ENCODE measurements around the gene EXOC1. TPM values are rescaled to one million over a fixed set of nuclear protein-coding genes. Genes with fewer than 3 reads are reported as not detected.
"Not testable (repeated sequence)": the region's sequence is repeated elsewhere in the genome, so short reads cannot be mapped to it uniquely, and the experiment has no call there.

The EXOC1 gene
- polyA plus RNA-seq, 6 donors from 2014 or later, result 1.3 to 15.6 (median 12.3) TPM

- ATAC-seq (ENCODE audit: low read depth in 2 of 2) (no peak), DNase-seq (no peak)
- peaks cover 0 to 4% of the 10 kb centered on the region in 2 donors for H3K36me3 Mint-ChIP-seq
- no peak overlapping the region for H3K27ac Mint-ChIP-seq
- H3K27me3 Mint-ChIP-seq, result peaks cover 41 to 52% (median 50%) of the 10 kb centered on the region in 3 donors
- no peaks in the 10 kb centered on the region for H3K4me1 Mint-ChIP-seq
- no peak overlapping the region for H3K4me3 Mint-ChIP-seq
- H3K9me3 Mint-ChIP-seq, result peaks cover 4 to 33% (median 16%) of the 10 kb centered on the region in 7 donors
Measured at GRCh38 chr4:55834086-55834795, 19.2 kb upstream of the EXOC1 start.

- no peaks in the 10 kb centered on the region for H3K4me1 Mint-ChIP-seq
- no peak overlapping the region for H3K4me3 Mint-ChIP-seq
- H3K27ac Mint-ChIP-seq, result no peak overlapping the region
- ATAC-seq (ENCODE audit: low read depth in 2 of 2) (no peak), DNase-seq (no peak)
- H3K27me3 Mint-ChIP-seq, result peaks cover 49 to 60% (median 57%) of the 10 kb centered on the region in 3 donors
- peaks cover 4 to 33% (median 18%) of the 10 kb centered on the region in 7 donors for H3K9me3 Mint-ChIP-seq
- H3K36me3 Mint-ChIP-seq, result peaks cover 0 to 4% of the 10 kb centered on the region in 2 donors
Measured at GRCh38 chr4:55837903-55838302, 15.5 kb upstream of the EXOC1 start.

GRCh38 chr4:55838356-55838755 lies 15.1 kb upstream of the EXOC1 start:
- H3K9me3 Mint-ChIP-seq, result peaks cover 4 to 33% (median 18%) of the 10 kb centered on the region in 7 donors
- no peak overlapping the region for H3K27ac Mint-ChIP-seq
- no peak for ATAC-seq (ENCODE audit: low read depth in 2 of 2)
- no peak overlapping the region for H3K4me3 Mint-ChIP-seq
- peaks cover 49 to 61% (median 58%) of the 10 kb centered on the region in 3 donors for H3K27me3 Mint-ChIP-seq
- H3K36me3 Mint-ChIP-seq, result peaks cover 0 to 4% of the 10 kb centered on the region in 2 donors
- no peaks in the 10 kb centered on the region for H3K4me1 Mint-ChIP-seq
- no peak for DNase-seq

- Mint-ChIP-seq H3K27me3 (peaks cover 49 to 62% (median 53%) of the 10 kb centered on the region in 3 donors), H3K4me1 (no peaks in the 10 kb centered on the region), H3K36me3 (peaks cover 0 to 4% of the 10 kb centered on the region in 2 donors), H3K27ac (no peak overlapping the region), H3K9me3 (peaks cover 4 to 33% (median 18%) of the 10 kb centered on the region in 7 donors), H3K4me3 (no peak overlapping the region)
- DNase-seq (no peak), ATAC-seq (ENCODE audit: low read depth in 2 of 2) (no peak)
Measured at GRCh38 chr4:55838952-55839351, 14.5 kb upstream of the EXOC1 start.

GRCh38 chr4:55840956-55841355 lies 12.5 kb upstream of the EXOC1 start:
- Mint-ChIP-seq H3K4me3 (no peak overlapping the region), H3K9me3 (peaks cover 0 to 25% (median 14%) of the 10 kb centered on the region in 7 donors), H3K27ac (peak overlapping the region in 1 of 6 donors; percentile 5), H3K4me1 (no peaks in the 10 kb centered on the region), H3K36me3 (peaks cover 0 to 4% of the 10 kb centered on the region in 2 donors), H3K27me3 (peaks cover 40 to 54% (median 42%) of the 10 kb centered on the region in 3 donors)
- ATAC-seq (ENCODE audit: low read depth in 2 of 2), result no peak
- DNase-seq, result no peak

- H3K27me3 Mint-ChIP-seq, result peaks cover 34 to 49% (median 37%) of the 10 kb centered on the region in 3 donors
- DNase-seq; H3K4me3 Mint-ChIP-seq; ATAC-seq (ENCODE audit: low read depth in 2 of 2); H3K36me3 Mint-ChIP-seq; H3K27ac Mint-ChIP-seq; H3K4me1 Mint-ChIP-seq: not testable (repeated sequence)
- peaks cover 0 to 19% (median 11%) of the 10 kb centered on the region in 7 donors for H3K9me3 Mint-ChIP-seq
Measured at GRCh38 chr4:55841373-55842239, 11.8 kb upstream of the EXOC1 start.

- H3K27ac Mint-ChIP-seq; ATAC-seq (ENCODE audit: low read depth in 2 of 2); DNase-seq; H3K4me1 Mint-ChIP-seq; H3K36me3 Mint-ChIP-seq; H3K4me3 Mint-ChIP-seq: not testable (repeated sequence)
- H3K9me3 Mint-ChIP-seq, result peaks cover 0 to 17% (median 11%) of the 10 kb centered on the region in 7 donors
- peaks cover 34 to 46% (median 37%) of the 10 kb centered on the region in 3 donors for H3K27me3 Mint-ChIP-seq
Measured at GRCh38 chr4:55842312-55842711, 11.1 kb upstream of the EXOC1 start.

- H3K4me1 Mint-ChIP-seq, result peaks cover 0 to 13% (median 8%) of the 10 kb centered on the region in 3 donors
- H3K4me3 Mint-ChIP-seq, result peak overlapping the region in 1 of 8 donors; percentile 75
Measured at GRCh38 chr4:55849724-55850123, 3.7 kb upstream of the EXOC1 start.

GRCh38 chr4:55851885-55852284 lies 1.6 kb upstream of the EXOC1 start:
- ATAC-seq (ENCODE audit: low read depth in 2 of 2) (no peak), DNase-seq (no peak)
- Mint-ChIP-seq H3K9me3 (peaks cover 0 to 6% (median 5%) of the 10 kb centered on the region in 7 donors), H3K27me3 (peaks cover 14 to 34% (median 17%) of the 10 kb centered on the region in 3 donors), H3K27ac (no peak overlapping the region), H3K4me1 (peaks cover 0 to 13% (median 8%) of the 10 kb centered on the region in 3 donors), H3K4me3 (peak overlapping the region in 1 of 8 donors; percentile 32), H3K36me3 (peaks cover 0 to 5% of the 10 kb centered on the region in 2 donors)

More at GRCh38 chr4:55849724-55850123, 3.7 kb upstream of the EXOC1 start:
- Mint-ChIP-seq H3K9me3 (peaks cover 2 to 11% (median 5%) of the 10 kb centered on the region in 7 donors), H3K36me3 (peaks cover 0 to 5% of the 10 kb centered on the region in 2 donors), H3K27me3 (peaks cover 14 to 37% (median 18%) of the 10 kb centered on the region in 3 donors), H3K27ac (peak overlapping the region in 1 of 6 donors; percentile 52)
- ATAC-seq (ENCODE audit: low read depth in 2 of 2) (no peak), DNase-seq (no peak)

GRCh38 chr4:55854129-55854528 lies 681 bp downstream of the EXOC1 start:
- DNase-seq, result no peak
- Mint-ChIP-seq H3K4me3 (no peak overlapping the region), H3K27ac (peak overlapping the region in 4 of 6 donors; percentile 26 to 97 (median 92)), H3K9me3 (peaks cover 0 to 6% (median 5%) of the 10 kb centered on the region in 7 donors), H3K36me3 (peaks cover 0 to 20% of the 10 kb centered on the region in 2 donors), H3K27me3 (peaks cover 12 to 24% (median 17%) of the 10 kb centered on the region in 3 donors), H3K4me1 (peaks cover 0 to 14% (median 8%) of the 10 kb centered on the region in 3 donors)
- ATAC-seq (ENCODE audit: low read depth in 2 of 2), result peak in 1 of 2 donors; percentile 15

- Mint-ChIP-seq H3K4me3 (peak overlapping the region in 1 of 8 donors; percentile 66), H3K27ac (peak overlapping the region in 1 of 6 donors; percentile 19), H3K36me3 (peaks cover 9 to 24% of the 10 kb centered on the region in 2 donors), H3K27me3 (no peaks in the 10 kb centered on the region), H3K9me3 (peaks cover 0 to 5% (median 4%) of the 10 kb centered on the region in 7 donors), H3K4me1 (peaks cover 7 to 14% (median 11%) of the 10 kb centered on the region in 3 donors)
- DNase-seq, result no peak
- ATAC-seq (ENCODE audit: low read depth in 2 of 2), result no peak
Measured at GRCh38 chr4:55857586-55857985, 4.1 kb downstream of the EXOC1 start.

- Mint-ChIP-seq H3K27ac (no peak overlapping the region), H3K27me3 (no peaks in the 10 kb centered on the region), H3K4me3 (no peak overlapping the region), H3K36me3 (peaks cover 9 to 24% of the 10 kb centered on the region in 2 donors), H3K9me3 (no peaks in the 10 kb centered on the region), H3K4me1 (peaks cover 1 to 7% (median 3%) of the 10 kb centered on the region in 3 donors)
- DNase-seq, result no peak
- ATAC-seq (ENCODE audit: low read depth in 2 of 2), result no peak
Measured at GRCh38 chr4:55859711-55860110, 6.3 kb downstream of the EXOC1 start.

- no peak overlapping the region for H3K27ac Mint-ChIP-seq
Measured at GRCh38 chr4:55864577-55865223, 11.3 kb downstream of the EXOC1 start.

More at GRCh38 chr4:55864577-55865223, 11.3 kb downstream of the EXOC1 start:
- Mint-ChIP-seq H3K27me3 (no peaks in the 10 kb centered on the region), H3K4me1 (peaks cover 0 to 10% (median 7%) of the 10 kb centered on the region in 3 donors), H3K36me3 (peaks cover 17 to 24% of the 10 kb centered on the region in 2 donors), H3K9me3 (no peaks in the 10 kb centered on the region), H3K4me3 (no peak overlapping the region)
- ATAC-seq (ENCODE audit: low read depth in 2 of 2) (no peak), DNase-seq (no peak)
